H9 (cell line): ENCODE measurements around the gene GRK1. TPM values are rescaled to one million over a fixed set of nuclear protein-coding genes. Genes with fewer than 3 reads are reported as not detected.

Experiments
- DNase-seq: peaks from one replicate; pipeline ENCODE4 v3.0.0-alpha.2; 2017
- H2AFZ ChIP-seq: one replicate; pipeline ENCODE4 v1.6.1; 2013; ENCODE audit warnings: mild to moderate bottlenecking, low read length, control low read depth, moderate library complexity
- H2AK5ac ChIP-seq: 2 replicates; pipeline ENCODE4 v1.6.1; 2013; ENCODE audit warnings: low read length, control low read depth, mixed read lengths; ENCODE audit not compliant: insufficient read length
- H2BK120ac ChIP-seq: one replicate; pipeline ENCODE4 v1.6.1; 2013; ENCODE audit warnings: low read depth, mild to moderate bottlenecking, low read length, control low read depth, inconsistent platforms; ENCODE audit not compliant: poor library complexity, severe bottlenecking
- H2BK12ac ChIP-seq: 2 replicates; pipeline ENCODE4 v1.6.1; 2013; ENCODE audit warnings: low read length, control low read depth, mixed read lengths, low read depth; ENCODE audit not compliant: insufficient read length
- H2BK15ac ChIP-seq: 2 replicates; pipeline ENCODE4 v1.6.1; 2013; ENCODE audit warnings: low read depth, low read length, control low read depth
- H2BK20ac ChIP-seq: one replicate; pipeline ENCODE4 v1.6.1; 2013; ENCODE audit warnings: low read depth, mild to moderate bottlenecking, low read length, control low read depth, inconsistent platforms; ENCODE audit not compliant: poor library complexity, severe bottlenecking
- H2BK5ac ChIP-seq: 2 replicates; pipeline ENCODE4 v1.6.1; 2013; ENCODE audit warnings: low read length, control low read depth, mixed read lengths; ENCODE audit not compliant: insufficient read length
- H3K14ac ChIP-seq: 2 replicates; pipeline ENCODE4 v1.6.1; 2013; ENCODE audit warnings: low read length, control low read depth; ENCODE audit not compliant: insufficient read depth
- H3K18ac ChIP-seq: 2 replicates; pipeline ENCODE4 v1.6.1; 2013; ENCODE audit warnings: low read depth, mild to moderate bottlenecking, mixed read lengths, low read length, control low read depth; ENCODE audit not compliant: insufficient read length
- H3K23ac ChIP-seq: 2 replicates; pipeline ENCODE4 v1.6.1; 2013; ENCODE audit warnings: low read length, control low read depth, mixed read lengths, low read depth; ENCODE audit not compliant: insufficient read length
- H3K23me2 ChIP-seq: 2 replicates; pipeline ENCODE4 v1.6.1; 2013; ENCODE audit warnings: low read depth, mild to moderate bottlenecking, mixed read lengths, low read length, control low read depth; ENCODE audit not compliant: insufficient read length, poor library complexity, severe bottlenecking
- H3K27ac ChIP-seq: 2 replicates; pipeline ENCODE4 v1.5.1; 2013; ENCODE audit warnings: low read length, control low read depth, mixed read lengths, low read depth; ENCODE audit not compliant: insufficient read length
- H3K27me3 ChIP-seq: 2 replicates; pipeline ENCODE4 v1.6.1; 2013; ENCODE audit warnings: low read length, control low read depth, inconsistent platforms; ENCODE audit not compliant: insufficient read depth
- H3K4ac ChIP-seq: 2 replicates; pipeline ENCODE4 v1.6.1; 2013; ENCODE audit warnings: low read depth, mild to moderate bottlenecking, control low read depth, inconsistent platforms, low read length, moderate library complexity
- H3K4me1 ChIP-seq: 2 replicates; pipeline ENCODE4 v1.6.1; 2013; ENCODE audit warnings: low read length, control low read depth, inconsistent platforms; ENCODE audit not compliant: insufficient read depth
- H3K4me2 ChIP-seq: 2 replicates; pipeline ENCODE4 v1.6.1; 2013; ENCODE audit warnings: low read length, control low read depth, mixed read lengths; ENCODE audit not compliant: insufficient read length, insufficient read depth
- H3K56ac ChIP-seq: 2 replicates; pipeline ENCODE4 v1.6.1; 2013; ENCODE audit warnings: low read depth, mild to moderate bottlenecking, mixed read lengths, low read length, control low read depth; ENCODE audit not compliant: insufficient read length
- H3K79me1 ChIP-seq: 2 replicates; pipeline ENCODE4 v1.6.1; 2013; ENCODE audit warnings: low read depth, mild to moderate bottlenecking, moderate library complexity, low read length, control low read depth, inconsistent platforms; ENCODE audit not compliant: insufficient read depth, poor library complexity, severe bottlenecking
- H3K79me2 ChIP-seq: 2 replicates; pipeline ENCODE4 v1.6.1; 2013; ENCODE audit warnings: low read length, control low read depth, inconsistent platforms; ENCODE audit not compliant: insufficient read depth
- H3K9ac ChIP-seq: 2 replicates; pipeline ENCODE4 v1.6.1; 2013; ENCODE audit warnings: low read length, control low read depth, mixed read lengths; ENCODE audit not compliant: insufficient read length; ENCODE audit errors: extremely low read depth
- H3K9me3 ChIP-seq: one replicate; pipeline ENCODE4 v1.6.1; 2013; ENCODE audit warnings: low read depth, low read length, inconsistent platforms; ENCODE audit not compliant: control insufficient read depth
- H3T11ph ChIP-seq: one replicate; pipeline ENCODE4 v1.6.1; 2013; ENCODE audit warnings: mild to moderate bottlenecking, low read length, control low read depth, inconsistent platforms
- H4K20me1 ChIP-seq: one replicate; pipeline ENCODE4 v1.6.1; 2013; ENCODE audit not compliant: control insufficient read depth, insufficient read length, insufficient read depth
- H4K5ac ChIP-seq: 2 replicates; pipeline ENCODE4 v1.6.1; 2013; ENCODE audit warnings: low read depth, mild to moderate bottlenecking, mixed read lengths, low read length, control low read depth; ENCODE audit not compliant: insufficient read length
- H4K8ac ChIP-seq: replicated peaks from 2 replicates; pipeline ENCODE4 v1.6.1; 2013; ENCODE audit warnings: low read length, control low read depth, mixed read lengths, low read depth; ENCODE audit not compliant: insufficient read length
- H4K91ac ChIP-seq: 2 replicates; pipeline ENCODE4 v1.6.1; 2013; ENCODE audit warnings: low read depth, mild to moderate bottlenecking, moderate library complexity, mixed read lengths, low read length, control low read depth; ENCODE audit not compliant: insufficient read length
- H3K27ac Mint-ChIP-seq, 3 experiments: 2 replicates in 2 of 3; 3 replicates in 1 of 3; pipeline ENCODE4 v1.8.0; 2020 to 2021; ENCODE audit warnings: mixed read lengths in 3 of 3, mild to moderate bottlenecking in 1 of 3, moderate library complexity in 1 of 3
- H3K27me3 Mint-ChIP-seq: 2 replicates; pipeline ENCODE4 v1.8.0; 2021; ENCODE audit warnings: low read depth, mild to moderate bottlenecking, moderate library complexity, mixed read lengths
- H3K36me3 Mint-ChIP-seq, 3 experiments: 2 replicates in 2 of 3; 3 replicates in 1 of 3; pipeline ENCODE4 v1.8.0; 2020 to 2021; ENCODE audit warnings: low read depth in 3 of 3, mixed read lengths in 3 of 3; ENCODE audit not compliant: insufficient read depth in 1 of 3
- H3K4me1 Mint-ChIP-seq, 2 experiments: 2 replicates each; pipeline ENCODE4 v1.8.0; 2020; ENCODE audit warnings: mixed read lengths in 2 of 2
- H3K4me3 Mint-ChIP-seq, 2 experiments: 2 replicates in 1 of 2; 3 replicates in 1 of 2; pipeline ENCODE4 v1.8.0; 2020 to 2021; ENCODE audit warnings: mild to moderate bottlenecking in 2 of 2, mixed read lengths in 2 of 2, moderate library complexity in 1 of 2
- H3K9me3 Mint-ChIP-seq, 2 experiments: 2 replicates in 1 of 2; 3 replicates in 1 of 2; pipeline ENCODE4 v1.8.0; 2020; ENCODE audit warnings: mild to moderate bottlenecking in 2 of 2, mixed read lengths in 2 of 2, moderate library complexity in 1 of 2
- CTCF ChIP-seq: fragments of 200-600 bp; sonication (generic); conservative IDR thresholded peaks from 3 replicates; pipeline ENCODE4 v1.8.0; 2021; ENCODE audit warnings: antibody characterized with exemption, mild to moderate bottlenecking
- WGBS: extraction: QIAGEN DNeasy Blood & Tissue Kit; methylation state at CpG from one replicate; pipeline ENCODE4 v1.1.7; 2013; ENCODE audit warnings: missing lambda C conversion rate, low lambda C conversion rate, mixed read lengths; ENCODE audit not compliant: insufficient read length; ENCODE audit errors: extremely low coverage; 5-methylcytosine and 5-hydroxymethylcytosine counted together
- total RNA-seq: library from RNA; stranded (reverse); gene quantifications from 2 replicates; pipeline ENCODE4 v1.2.1, GENCODE V29; 2021

The GRK1 gene
- total RNA-seq, 1 experiment from 2014 or later: 0.31 TPM

- no peak overlapping the region for H3K4me2 ChIP-seq
- no peak overlapping the region for H2AK5ac ChIP-seq
- H3K4me1 ChIP-seq: no peaks in the 10 kb centered on the region
- Mint-ChIP-seq H3K9me3 (peaks cover 0 to 47% of the 10 kb centered on the region in 2 experiments; a peak in 3 of 5 replicates), H3K27ac (no peak overlapping the region; a peak in 1 of 7 replicates), H3K27me3 (peaks cover 4% of the 10 kb centered on the region), H3K36me3 (peaks cover 56 to 90% (median 89%) of the 10 kb centered on the region in 3 experiments; a peak in 6 of 7 replicates), H3K4me3 (no peak overlapping the region), H3K4me1 (no peaks in the 10 kb centered on the region)
- H2BK5ac ChIP-seq: no peak overlapping the region
- no peak for TF ChIP-seq CTCF
- H2AFZ ChIP-seq: no peak overlapping the region
- WGBS: no CpG with 5 or more reads among the region's 27 CpGs
- no peak overlapping the region for H4K8ac ChIP-seq
- no peak overlapping the region for H3K27ac ChIP-seq
- H2BK12ac ChIP-seq: no peak overlapping the region
- DNase-seq: no peak
- H3T11ph ChIP-seq: no peak overlapping the region
- H2BK20ac ChIP-seq: no peak overlapping the region
- H4K91ac ChIP-seq: no peak overlapping the region
- no peak overlapping the region for H3K18ac ChIP-seq
- H3K27me3 ChIP-seq: no peaks in the 10 kb centered on the region
- H3K9ac ChIP-seq: no peak overlapping the region
- H2BK15ac ChIP-seq: no peak overlapping the region
- no peak overlapping the region for H2BK120ac ChIP-seq
- H3K4ac ChIP-seq: no peak overlapping the region
- H3K79me1 ChIP-seq: no peaks in the 10 kb centered on the region
- H4K5ac ChIP-seq: no peak overlapping the region
- peak overlapping the region; percentile 44 for H3K56ac ChIP-seq
- peaks cover 10% of the 10 kb centered on the region for H3K9me3 ChIP-seq
- no peak overlapping the region for H3K23ac ChIP-seq
- no peak overlapping the region for H3K14ac ChIP-seq
- no peaks in the 10 kb centered on the region for H4K20me1 ChIP-seq
- H3K79me2 ChIP-seq: no peaks in the 10 kb centered on the region
- H3K23me2 ChIP-seq: no peaks in the 10 kb centered on the region
These were observed 27.3 kb upstream of the GRK1 start for GRCh38 chr13:113639616-113640262.
